K562 (cell line): ENCODE measurements around the gene GATAD2B.

Experiments used
- LEF1 ChIP-seq: fragments of 450-650 bp; IDR thresholded peaks from 2 replicates; pipeline ENCODE4 v1.6.1; 2016; ENCODE audit warnings: mild to moderate bottlenecking
- NONO ChIP-seq, 2 experiments: fragments of 200-400 bp in 1 of 2; fragments of 450-650 bp in 1 of 2; formaldehyde crosslinking in 1 of 2; IDR thresholded peaks; 2 replicates each; pipeline ENCODE4 v1.6.1; 2017; ENCODE audit warnings: low read depth in 2 of 2, mild to moderate bottlenecking in 2 of 2, moderate library complexity in 2 of 2, low read length in 1 of 2
- POLR2AphosphoS2 ChIP-seq: IDR thresholded peaks from 2 replicates; pipeline ENCODE4 v1.6.1; 2012; ENCODE audit warnings: low read length, improper control_type of control experiment
- SIN3A ChIP-seq, 2 experiments: fragments of 150-350 bp in 1 of 2; IDR thresholded peaks; 2 replicates each; pipeline ENCODE4 v1.6.1; 2011 to 2016; ENCODE audit warnings: borderline replicate concordance in 2 of 2, low read depth in 2 of 2, low read length in 2 of 2, mild to moderate bottlenecking in 2 of 2, moderate library complexity in 2 of 2; ENCODE audit not compliant: control insufficient read depth in 1 of 2
- ZNF24 ChIP-seq: fragments of 450-650 bp; IDR thresholded peaks from 2 replicates; pipeline ENCODE4 v1.6.1; 2016
- TF ChIP-seq, protein P1 (sequence below): sonication (generic); formaldehyde crosslinking; IDR thresholded peaks from 2 replicates; pipeline ENCODE4 v1.8.0; 2022; ENCODE audit warnings: missing genetic modification reagents, mild to moderate bottlenecking, borderline replicate concordance
- TF ChIP-seq, protein P2 (sequence below), 3 experiments: IDR thresholded peaks in 2 of 3; conservative IDR thresholded peaks in 1 of 3; 2 replicates each; pipeline ENCODE4 v1.5.1; 2011 to 2012; ENCODE audit warnings: low read length in 3 of 3, mild to moderate bottlenecking in 3 of 3, control low read depth in 2 of 3, improper control_type of control experiment in 1 of 3, inconsistent platforms in 1 of 3, low read depth in 1 of 3, mixed read lengths in 1 of 3, moderate library complexity in 1 of 3; ENCODE audit not compliant: insufficient read depth in 2 of 3
- TF ChIP-seq, protein P3 (sequence below): sonication (generic); formaldehyde crosslinking; IDR thresholded peaks from 2 replicates; pipeline ENCODE4 v1.9.0; 2022; ENCODE audit warnings: mild to moderate bottlenecking, missing genetic modification reagents

DNA sequence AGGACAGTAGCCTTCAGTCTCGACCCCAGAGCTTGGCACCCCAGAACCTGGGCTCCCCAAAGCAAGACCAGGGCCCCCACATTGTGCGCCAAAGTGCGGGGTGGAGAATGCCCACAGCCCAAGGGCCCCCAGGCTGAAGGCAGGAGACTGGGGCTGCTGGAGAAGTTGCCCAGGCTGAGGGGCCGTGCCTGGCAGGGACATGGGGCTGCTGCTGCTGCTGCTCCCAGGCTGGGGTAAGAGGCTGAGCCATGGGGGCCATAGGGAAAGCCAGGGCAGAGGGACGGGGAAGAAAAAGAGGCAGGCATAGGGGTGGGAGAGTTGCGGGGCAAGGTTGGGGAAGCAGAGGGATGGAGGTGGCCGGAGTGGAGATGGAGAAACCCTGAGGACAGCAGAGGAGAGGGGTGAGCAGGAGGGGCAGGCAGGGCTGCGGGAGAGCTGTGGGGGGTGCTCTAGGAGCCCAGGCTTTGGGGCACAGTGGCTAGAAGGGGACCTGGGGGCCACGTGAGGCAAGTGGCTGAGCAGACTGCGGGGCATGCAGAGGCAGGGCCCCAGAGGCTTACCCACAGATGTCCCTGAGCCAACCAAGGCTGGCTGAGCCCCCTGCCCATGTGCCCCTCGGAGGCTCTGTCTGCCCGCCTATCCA, 128.7 kb downstream of the GATAD2B start:
- TF ChIP-seq ZNF24 (no peak), NONO (IDR thresholded peaks at IDR 0.05; ENCODE audit: low read depth in 2 of 2, low read length in 1 of 2) (no peak), POLR2AphosphoS2 (no peak), SIN3A (IDR thresholded peaks at IDR 0.05; ENCODE audit: borderline replicate concordance in 2 of 2, control insufficient read depth in 1 of 2, low read depth in 2 of 2, low read length in 2 of 2) (no peak), LEF1 (no peak)
- TF ChIP-seq, protein P1, sequence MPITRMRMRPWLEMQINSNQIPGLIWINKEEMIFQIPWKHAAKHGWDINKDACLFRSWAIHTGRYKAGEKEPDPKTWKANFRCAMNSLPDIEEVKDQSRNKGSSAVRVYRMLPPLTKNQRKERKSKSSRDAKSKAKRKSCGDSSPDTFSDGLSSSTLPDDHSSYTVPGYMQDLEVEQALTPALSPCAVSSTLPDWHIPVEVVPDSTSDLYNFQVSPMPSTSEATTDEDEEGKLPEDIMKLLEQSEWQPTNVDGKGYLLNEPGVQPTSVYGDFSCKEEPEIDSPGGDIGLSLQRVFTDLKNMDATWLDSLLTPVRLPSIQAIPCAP (CRISPR knock-in tag) = no peak
- TF ChIP-seq, protein P2, sequence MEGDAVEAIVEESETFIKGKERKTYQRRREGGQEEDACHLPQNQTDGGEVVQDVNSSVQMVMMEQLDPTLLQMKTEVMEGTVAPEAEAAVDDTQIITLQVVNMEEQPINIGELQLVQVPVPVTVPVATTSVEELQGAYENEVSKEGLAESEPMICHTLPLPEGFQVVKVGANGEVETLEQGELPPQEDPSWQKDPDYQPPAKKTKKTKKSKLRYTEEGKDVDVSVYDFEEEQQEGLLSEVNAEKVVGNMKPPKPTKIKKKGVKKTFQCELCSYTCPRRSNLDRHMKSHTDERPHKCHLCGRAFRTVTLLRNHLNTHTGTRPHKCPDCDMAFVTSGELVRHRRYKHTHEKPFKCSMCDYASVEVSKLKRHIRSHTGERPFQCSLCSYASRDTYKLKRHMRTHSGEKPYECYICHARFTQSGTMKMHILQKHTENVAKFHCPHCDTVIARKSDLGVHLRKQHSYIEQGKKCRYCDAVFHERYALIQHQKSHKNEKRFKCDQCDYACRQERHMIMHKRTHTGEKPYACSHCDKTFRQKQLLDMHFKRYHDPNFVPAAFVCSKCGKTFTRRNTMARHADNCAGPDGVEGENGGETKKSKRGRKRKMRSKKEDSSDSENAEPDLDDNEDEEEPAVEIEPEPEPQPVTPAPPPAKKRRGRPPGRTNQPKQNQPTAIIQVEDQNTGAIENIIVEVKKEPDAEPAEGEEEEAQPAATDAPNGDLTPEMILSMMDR (IDR thresholded peaks at IDR 0.05 in 2 of 3, conservative IDR thresholded peaks at IDR 0.05 in 1 of 3; ENCODE audit: insufficient read depth in 2 of 3, low read depth in 1 of 3, low read length in 3 of 3) = no peak
- TF ChIP-seq, protein P3, sequence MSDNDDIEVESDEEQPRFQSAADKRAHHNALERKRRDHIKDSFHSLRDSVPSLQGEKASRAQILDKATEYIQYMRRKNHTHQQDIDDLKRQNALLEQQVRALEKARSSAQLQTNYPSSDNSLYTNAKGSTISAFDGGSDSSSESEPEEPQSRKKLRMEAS (CRISPR knock-in tag) = no peak
